Activated T-cell treated with anti-CD3 and anti-CD28 coated beads for 48 hours (primary cell): ENCODE measurements around the gene MYOF.
"Not testable (repeated sequence)": the region's sequence is repeated elsewhere in the genome, so short reads cannot be mapped to it uniquely, and the experiment has no call there.

Experiments
- DNase-seq: peaks from one replicate; pipeline ENCODE4 v3.0.0-alpha.2; 2020; ENCODE audit warnings: low read depth

The MYOF gene

DNA sequence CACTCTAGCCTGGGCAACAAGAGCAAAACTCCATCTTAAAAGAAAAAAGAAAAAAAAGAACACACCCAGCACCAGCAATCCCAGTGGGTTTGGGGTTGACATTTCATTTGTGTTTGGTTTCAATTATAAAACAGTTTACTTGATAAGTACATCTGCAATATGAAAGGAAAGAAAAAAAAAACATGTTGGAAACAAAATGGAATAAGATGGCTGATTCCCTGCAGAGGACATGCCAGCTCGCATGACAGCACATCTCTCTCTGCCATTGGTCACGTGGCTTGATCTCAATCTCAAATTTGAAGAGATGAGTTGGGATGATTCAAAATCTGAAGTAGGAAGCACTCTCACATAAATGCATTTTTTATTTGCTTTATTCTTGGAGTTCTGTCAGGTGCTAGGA, 28.0 kb downstream of the MYOF start:
- no peak for DNase-seq

DNA sequence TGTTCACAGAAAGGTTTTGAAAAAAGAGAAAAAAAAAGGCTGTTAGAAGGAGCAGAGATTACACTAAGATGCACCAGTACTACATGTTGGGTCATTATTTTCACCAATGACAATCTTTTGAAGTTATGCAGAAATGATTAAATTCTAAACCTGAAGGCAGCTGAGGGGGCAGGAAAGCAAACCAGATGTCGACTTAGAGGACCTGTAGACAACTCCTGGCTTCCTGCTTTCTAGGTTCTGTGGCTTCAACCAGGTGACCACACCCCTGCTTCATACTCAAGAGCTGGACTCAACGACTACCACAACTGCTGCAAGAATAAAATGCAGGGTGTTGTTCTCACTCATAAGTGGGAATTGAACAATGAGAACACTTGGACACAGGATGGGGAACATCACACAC, 30.0 kb downstream of the MYOF start:
- DNase-seq: peak; percentile 17

DNA sequence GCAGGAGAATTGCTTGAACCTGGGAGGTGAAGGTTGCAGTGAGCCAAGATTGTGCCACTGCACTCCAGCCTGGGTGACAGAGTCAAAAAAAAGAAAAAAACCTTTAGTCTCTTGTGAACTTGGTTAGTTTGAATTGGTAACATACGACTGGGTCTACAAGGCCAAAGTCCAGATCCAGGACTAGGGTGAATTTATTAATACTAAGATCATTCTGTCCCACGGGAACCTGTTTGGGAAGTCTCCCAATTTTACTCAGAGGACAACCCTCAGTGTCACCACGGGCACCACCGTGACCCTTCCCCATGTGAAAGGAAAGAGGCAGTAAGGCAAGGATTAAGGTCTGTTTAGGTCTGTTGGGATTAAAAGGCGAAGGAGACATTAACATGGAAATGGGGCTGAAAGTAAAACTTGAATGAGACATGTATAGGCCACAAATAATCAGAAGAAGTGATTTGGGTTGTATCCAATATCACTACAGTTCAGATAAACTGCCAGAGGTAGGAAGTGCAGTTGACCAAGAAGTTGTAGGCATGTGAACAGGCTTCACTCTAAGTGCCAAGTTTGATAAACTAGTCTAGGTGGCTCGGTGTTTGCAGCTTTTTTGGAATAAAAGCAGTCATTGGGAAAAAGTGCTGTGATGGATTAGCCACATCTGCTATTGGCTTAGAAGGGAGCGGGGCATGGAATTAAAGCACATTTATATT, 30.7 kb downstream of the MYOF start:
- DNase-seq: no peak

DNA sequence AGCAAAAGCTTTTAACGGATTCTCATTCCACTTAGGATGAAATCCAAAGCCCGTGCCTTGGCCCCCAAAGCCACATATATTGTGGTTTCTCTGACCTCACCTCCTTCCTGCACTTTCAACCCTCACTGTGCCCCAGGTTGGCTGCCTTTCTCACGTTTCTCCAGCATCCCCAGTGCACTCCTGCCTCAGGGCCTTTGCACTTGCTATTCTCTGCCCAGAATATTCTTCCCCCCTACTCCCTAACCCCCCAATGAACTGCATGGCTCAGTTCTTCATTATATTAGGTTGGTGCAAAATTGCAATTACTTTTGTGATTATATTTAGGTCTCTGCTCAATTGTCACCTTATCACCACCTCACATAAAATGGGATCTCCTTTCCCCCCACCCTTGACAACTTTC, 34.2 kb downstream of the MYOF start:
- DNase-seq: no peak

DNA sequence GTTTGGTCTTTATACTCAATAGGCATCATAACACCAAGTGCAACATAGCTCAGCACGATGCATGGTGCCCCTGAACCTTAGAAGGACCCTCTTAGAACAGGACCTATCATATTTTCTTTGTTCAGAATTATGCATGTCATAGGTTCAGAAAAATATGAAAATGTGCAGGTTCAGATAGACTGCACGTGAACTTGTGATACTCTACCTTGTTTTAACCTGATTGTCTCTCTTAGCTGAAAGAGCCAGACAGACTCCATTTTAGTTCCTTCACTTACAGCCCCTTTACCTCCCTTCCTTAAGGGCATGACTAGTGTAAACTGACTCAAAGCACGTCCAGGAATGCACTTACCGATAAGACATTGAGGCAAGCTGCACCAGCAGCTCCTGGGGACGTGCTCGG, 35.1 kb downstream of the MYOF start:
- DNase-seq: no peak

DNA sequence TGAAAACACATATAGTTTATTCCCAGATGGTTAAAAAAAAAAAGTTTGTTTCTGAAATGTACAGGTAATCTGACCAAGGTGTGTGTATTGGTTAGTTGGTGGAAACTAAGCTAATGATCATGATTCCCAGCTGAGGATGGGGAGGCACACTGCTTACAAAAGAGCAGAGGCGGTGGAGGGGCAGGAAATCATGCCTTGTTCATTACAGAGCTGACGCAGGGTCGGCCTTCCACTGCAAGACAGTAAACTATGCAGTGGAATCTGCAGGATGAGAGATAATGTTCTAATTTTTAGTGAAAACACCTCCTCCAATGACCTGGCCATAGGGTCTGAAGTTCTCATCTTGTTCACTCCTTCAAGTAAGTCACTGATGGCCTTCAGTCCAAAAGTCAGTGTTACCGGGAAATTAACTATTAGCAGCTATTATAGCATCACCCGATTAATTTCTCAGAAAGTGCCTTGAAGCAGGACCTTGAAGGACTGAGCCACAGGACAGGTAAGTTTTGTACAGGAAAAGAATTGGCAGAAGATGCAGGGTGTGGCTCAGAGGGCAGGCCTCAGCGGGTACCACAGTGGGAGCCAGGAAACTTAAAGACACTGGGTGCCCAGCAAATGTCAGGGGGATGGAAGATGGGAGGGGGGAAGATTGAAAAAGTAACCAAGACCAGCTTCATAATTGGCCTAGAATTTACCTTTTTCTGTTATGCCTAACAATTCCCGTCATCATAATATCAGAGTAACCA, 36.0 kb downstream of the MYOF start:
- no peak for DNase-seq

DNA sequence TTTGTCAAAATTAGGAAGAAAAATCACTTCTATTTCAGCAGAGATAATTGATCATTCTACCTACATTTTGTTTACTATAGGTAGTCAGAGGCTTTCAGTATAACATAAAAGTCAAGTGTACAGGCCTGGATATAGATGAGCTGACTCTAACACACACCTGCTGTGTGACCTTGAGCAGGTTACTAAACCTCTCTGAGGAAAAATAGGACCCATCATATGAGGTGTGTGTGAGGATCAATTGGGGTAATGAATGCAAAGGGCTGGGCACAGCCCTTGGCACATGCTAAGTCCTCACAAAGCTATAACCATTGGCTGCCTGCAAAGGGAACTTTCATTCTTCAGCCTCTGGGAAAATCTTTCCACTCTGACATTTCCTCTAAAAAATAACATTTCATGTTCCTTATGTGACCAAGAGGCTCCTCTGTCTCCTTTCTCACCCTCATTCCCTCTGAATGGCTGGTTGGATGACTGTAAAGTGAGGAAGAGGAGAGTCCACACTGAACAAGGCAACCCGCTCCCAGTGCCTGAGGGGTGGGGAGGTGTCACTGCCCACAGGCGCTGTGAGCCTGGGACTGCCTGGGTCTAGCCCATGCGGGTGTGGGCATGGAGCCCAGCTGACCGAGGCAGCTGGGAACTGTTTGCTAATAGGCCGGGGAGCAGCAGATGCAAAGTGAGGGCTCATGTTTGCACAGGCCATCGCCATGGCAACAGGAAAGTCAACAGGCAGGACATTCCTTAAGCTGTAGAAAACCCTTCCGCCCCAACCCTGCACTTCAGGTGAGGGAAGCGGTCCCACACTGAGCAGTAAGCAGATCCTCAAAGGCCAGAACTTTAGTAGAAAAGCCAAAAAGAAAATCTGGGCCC, 36.8 kb downstream of the MYOF start:
- no peak for DNase-seq

DNA sequence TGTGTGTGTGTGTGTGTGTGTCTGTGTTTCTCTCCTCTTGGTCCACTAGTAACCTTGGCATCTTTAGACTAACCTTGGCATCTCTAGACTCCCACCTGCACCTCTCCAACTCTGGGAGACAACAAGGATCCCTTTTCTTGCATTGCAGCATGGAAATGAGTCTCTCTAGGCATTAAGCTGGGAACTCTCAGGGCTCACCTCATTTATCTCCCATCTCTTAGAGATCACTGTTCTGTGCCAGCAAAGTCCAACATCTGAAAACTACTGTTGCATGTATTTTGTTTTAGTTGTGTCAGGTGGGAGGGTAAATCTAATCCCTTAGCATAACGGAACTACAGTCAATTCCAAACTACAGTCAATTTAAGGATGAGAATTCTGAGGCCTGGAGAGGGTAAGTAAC, 38.7 kb downstream of the MYOF start:
- no peak for DNase-seq

DNA sequence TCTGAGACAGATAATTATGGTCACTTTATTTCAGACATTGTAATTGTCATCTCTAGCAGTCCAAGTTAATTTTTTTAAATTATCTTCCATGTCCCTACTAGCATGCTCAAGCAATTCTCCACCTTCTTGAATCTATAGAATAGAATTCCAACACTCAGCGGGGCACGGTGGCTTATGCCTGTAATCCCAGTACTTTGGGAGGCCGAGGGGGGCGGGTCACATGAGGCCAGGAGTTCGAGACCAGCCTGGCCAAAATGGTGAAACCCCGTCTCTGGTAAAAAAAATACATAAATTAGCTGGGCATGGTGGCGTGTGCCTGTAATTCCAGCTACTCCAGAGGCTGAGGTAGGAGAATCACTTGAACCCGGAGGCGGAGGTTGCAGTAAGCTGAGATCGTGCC, 39.4 kb downstream of the MYOF start:
- DNase-seq: not testable (repeated sequence)

DNA sequence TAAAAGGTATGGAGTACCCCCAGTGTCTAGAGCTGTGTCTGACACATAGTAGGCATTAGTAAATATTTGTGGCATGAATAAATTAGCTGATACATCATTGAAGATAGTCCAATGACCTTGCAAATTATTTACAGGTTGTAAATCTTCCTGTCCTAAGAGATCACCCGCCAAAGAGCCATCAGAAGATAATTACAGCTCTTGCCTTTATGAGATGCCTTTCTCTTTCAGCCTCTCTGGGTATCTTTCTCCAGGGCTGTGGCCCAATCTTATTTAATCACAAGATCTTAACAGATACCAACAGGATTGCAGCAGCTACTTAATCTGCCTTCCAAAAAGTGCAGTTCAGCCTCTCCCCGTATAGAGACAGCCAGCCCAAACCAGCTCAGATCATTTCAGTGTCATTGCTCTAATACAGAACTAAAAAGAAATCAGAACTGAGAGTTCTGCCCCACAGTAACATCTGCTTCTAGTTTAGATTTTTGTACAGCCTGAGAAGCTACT, 41.5 kb downstream of the MYOF start:
- no peak for DNase-seq

DNA sequence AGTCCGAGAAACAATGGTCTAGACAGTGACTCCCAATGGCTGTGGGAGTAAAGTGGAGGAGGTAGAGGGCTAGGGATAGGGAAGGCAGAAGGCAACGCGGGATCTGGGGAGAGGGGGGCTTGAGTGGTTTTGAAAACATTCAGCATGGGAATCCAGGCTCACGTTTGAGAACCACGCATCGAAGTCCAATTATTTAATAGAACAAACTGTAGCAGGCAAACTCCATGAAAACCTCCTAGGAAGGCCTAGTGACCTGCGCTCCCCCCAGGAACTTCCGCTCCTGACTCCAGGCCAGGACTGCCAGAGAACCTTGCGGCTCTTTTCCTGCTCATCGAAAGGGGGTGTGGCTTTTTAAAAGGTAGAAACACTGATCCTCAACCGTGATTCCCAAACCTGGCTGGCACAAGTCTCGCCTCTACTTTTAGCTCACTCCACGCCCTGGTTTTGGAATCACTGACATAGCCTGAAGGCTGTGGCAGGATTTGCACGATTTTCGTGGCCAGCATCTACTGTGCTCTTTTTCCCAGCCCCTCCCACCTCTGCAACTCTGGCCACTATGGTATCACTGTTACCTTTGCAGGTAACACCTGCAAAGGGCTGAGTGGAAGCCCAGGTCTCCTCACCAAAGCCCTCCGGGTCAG, 43.4 kb downstream of the MYOF start:
- DNase-seq: no peak

DNA sequence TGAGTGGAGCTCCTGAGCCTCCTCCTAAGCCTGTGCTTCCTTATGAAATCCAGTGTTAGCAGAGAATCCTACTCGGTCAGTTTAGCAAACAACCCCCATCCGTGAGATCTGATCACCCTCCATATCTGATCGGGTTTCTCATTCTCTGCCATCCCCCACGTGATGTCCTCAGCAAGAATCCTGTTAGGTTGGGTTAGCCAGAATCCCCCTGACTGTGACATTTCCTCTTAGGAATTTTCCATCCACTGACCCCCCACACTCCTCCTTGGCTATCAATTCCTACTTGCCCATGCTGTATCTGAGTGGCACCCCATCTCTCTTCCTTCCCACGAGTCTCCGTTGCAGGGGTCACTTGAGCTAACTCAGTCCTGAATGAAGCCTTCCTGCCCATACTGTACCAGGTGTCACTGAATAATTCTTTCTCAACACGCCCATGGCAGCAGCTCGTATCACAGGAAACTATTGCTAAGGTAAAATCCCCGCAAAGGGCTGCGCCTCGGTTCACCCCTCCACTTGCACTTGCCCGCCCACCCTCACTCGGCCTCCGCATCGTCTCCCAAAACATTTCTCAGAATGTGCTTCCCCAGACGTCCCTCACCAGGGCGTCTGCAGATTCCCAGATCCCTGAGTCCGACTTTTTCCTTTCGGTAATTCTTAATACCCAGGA, 44.1 kb downstream of the MYOF start:
- no peak for DNase-seq

DNA sequence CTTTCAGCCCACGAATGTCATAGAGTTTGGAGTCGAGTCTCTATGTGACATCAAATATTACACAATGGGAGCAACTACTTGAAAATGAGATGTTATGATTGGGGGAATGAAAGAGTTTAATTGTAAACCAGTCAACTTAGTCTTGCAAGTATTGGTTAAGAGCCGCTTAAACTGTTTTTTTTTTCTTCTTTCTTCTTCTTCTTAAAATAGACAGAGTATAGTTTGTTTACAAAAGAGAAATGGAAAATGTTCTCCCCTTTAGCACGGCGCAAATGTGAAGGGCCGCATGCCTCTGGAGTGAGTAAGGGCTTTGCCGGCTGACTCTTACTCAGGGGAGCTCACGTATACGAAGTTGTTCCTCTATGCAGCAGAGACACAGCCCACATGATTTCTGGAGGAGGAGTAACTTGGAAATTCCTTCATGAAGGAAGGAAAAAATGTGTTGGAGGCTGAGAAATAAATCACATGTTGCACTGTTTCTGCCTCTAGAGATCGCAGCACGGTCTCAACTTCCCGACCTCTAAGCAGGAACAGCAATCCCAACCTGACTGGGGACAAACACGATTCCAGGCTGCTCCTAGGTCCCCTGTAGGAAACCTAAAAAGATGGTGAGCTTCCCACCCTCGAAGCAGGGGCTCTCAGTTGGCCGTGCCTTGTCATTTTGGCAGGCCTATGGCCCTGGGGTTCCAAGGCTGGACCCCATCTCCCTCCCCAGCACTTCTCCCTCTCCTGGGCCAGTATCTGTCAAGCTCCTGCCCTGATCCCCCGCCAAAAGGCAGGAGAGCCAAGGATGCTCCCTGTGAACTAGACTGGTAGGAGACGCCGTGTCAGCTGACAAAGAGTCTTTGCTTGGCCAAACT, 44.8 kb downstream of the MYOF start:
- no peak for DNase-seq

DNA sequence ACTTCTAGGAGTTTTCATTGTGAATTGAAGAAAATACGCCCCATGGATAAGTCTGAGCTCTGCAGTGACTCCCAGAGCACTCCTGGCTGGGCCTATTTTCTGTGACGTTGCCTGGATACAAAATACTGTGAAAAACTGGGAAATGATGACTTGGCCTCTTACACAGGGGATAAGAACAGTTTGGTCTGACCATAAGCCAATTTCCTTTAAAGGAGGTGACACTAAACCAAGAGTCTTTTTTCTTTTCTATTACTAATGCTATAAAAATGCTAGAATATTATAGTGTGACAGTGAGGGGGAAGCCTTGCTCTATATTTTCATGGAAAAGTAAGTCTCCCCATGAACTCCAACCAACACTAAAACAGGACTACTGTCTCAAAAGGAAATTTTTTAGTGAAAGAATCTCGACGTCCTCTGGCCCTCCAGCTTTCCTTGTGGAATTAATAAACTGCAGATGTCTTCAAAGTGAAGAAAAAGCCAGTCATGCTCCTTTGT, 45.5 kb downstream of the MYOF start:
- no peak for DNase-seq

DNA sequence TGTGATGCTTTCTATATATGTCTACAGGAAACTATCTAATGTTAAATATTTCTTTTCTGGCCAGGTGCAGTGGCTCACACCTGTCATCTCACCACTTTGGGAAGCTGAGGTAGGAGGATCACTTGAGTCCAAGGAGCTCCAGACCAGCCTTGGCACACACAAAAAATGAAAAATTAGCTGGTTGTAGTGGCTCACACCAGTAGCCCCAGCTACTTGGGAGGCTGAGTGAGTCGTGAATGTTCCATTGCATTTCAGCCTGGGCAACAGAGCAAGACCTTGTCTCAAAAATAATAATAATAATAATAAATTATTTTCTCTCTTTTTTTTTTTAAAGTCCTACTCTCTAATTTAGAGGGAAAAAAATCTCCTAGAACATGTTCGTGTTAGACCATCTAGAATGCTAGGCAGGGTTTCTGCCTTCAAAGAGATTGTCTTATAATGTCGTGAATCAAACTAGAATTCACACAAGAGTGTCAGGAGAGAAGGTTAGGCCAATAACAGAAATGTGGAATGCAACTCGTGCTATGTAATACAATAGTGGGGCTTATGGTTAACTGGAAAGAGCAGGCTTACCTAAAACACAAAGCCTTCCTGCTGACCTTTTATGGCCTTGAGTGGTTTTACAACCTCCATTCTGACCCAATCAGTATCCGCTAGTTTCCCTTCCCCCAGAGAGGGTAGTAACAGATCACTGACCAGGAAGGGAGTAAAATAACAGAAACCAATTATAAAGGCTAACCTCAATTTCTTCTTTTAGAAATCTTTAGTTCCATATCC, 46.3 kb downstream of the MYOF start:
- no peak for DNase-seq

DNA sequence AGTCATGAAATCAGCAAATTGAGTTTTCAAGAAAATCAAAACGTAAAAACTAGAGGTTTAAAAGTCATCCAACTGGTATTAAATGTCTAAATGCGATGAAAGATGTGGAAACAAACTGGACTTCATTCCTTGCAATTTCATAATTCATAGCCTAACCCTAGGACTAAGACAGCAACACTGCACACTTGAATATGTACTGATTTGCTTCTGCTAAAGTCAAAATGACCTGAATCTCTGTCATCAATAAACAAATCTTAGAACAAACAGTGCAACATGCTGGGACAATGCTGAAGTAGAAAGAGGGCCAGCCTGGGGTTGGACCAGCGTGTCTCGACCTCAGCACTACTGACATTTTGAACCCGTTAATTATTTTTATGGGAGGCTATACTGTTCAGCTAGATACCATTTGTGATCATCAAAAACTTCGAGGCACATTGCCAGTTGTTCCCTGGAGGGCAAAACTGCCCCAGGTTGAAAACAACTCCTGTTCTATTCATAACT, 47.1 kb downstream of the MYOF start:
- no peak for DNase-seq

DNA sequence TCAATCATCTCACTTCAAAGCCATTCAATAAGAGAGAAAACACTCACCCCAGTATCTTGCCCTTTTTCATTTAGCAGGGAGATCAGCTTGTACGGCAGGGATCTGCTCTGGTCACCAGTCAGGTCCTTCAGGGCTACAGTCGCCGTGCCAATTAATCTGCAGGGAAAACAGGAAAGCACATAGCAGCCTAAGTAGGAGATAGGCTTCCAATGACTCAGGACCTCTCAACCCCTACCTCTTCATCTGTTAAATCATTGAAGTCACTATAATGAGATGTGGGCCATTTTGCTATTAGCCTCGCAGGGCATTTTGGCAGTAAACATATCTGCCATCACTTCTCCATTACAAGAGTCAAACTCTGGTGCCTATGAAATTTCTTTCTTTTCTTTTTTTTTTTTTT, 50.8 kb downstream of the MYOF start:
- no peak for DNase-seq

DNA sequence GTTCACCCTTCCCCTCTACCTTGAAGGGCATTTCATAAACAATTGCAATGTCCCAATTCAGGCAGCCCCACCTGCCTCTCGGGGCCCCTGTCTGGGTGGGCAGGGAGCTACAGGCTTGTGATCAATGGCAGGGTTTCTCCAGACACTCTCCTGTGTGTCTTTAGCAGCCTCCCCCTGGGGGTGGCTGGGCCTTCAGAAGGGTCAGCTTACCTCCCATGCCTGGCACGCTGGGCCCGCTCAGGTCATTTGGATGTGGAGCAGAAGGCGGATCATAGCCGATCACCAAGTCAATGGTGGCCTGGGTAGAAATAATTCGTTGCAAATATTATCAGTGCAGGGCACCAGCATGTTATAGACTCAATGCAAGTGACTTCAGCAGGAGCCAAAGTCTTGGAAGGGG, 56.3 kb downstream of the MYOF start:
- DNase-seq: no peak

DNA sequence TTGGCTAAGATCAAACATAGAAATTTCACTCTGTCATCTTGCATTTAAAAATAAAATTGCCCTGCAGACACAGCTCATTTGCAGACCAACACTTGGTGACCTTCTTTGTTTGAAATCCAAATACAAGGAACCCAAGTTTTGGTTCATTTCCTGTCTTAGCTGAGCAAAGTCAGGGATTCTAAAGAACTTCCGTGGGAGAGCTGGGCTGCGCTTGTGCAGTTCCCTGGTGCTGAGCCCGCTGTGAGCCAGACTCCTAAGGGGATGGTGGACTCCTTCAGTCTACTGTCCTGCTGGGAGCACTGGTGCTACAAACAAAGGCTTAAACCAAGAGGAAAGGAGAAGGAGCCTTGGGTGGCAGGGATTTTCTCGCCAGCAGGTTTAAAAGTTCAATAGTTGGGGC, 60.0 kb downstream of the MYOF start:
- DNase-seq: no peak
